ENCODE data around the gene IGSF3.

Gene IGSF3

GRCh38 chr1:116580446-116581322 is 86.8 kb downstream of the IGSF3 start:
- H3K79me2 ChIP-seq (ENCODE audit: insufficient read depth, low read depth), result no peaks in the 10 kb centered on the region
- no peak overlapping the region for H2AFZ ChIP-seq (ENCODE audit: low read depth)
- H3K4me3 ChIP-seq (IDR thresholded peaks at IDR 0.05; ENCODE audit: insufficient read depth, low read depth, low read length), result no peak overlapping the region
- no peak overlapping the region for H3K27ac ChIP-seq
- H3K4me2 ChIP-seq, result no peak overlapping the region
- H3K9ac ChIP-seq, result no peak overlapping the region
- no peaks in the 10 kb centered on the region for H4K20me1 ChIP-seq (ENCODE audit: insufficient read depth)
- H3K4me1 ChIP-seq (ENCODE audit: low read depth, poor library complexity, severe bottlenecking), result no peaks in the 10 kb centered on the region
- no peaks in the 10 kb centered on the region for H3K36me3 ChIP-seq (ENCODE audit: insufficient read depth)
- H3K27me3 ChIP-seq (ENCODE audit: insufficient read depth, low read depth), result no peaks in the 10 kb centered on the region
- TF ChIP-seq, protein P1, sequence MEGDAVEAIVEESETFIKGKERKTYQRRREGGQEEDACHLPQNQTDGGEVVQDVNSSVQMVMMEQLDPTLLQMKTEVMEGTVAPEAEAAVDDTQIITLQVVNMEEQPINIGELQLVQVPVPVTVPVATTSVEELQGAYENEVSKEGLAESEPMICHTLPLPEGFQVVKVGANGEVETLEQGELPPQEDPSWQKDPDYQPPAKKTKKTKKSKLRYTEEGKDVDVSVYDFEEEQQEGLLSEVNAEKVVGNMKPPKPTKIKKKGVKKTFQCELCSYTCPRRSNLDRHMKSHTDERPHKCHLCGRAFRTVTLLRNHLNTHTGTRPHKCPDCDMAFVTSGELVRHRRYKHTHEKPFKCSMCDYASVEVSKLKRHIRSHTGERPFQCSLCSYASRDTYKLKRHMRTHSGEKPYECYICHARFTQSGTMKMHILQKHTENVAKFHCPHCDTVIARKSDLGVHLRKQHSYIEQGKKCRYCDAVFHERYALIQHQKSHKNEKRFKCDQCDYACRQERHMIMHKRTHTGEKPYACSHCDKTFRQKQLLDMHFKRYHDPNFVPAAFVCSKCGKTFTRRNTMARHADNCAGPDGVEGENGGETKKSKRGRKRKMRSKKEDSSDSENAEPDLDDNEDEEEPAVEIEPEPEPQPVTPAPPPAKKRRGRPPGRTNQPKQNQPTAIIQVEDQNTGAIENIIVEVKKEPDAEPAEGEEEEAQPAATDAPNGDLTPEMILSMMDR (conservative IDR thresholded peaks at IDR 0.05; ENCODE audit: low read depth, low read length), result no peak

GRCh38 chr1:116579259-116579875 is 88.2 kb downstream of the IGSF3 start:
- TF ChIP-seq, protein P1 (conservative IDR thresholded peaks at IDR 0.05; ENCODE audit: low read depth, low read length), result no peak
- Histone ChIP-seq H3K9ac (no peak overlapping the region), H3K79me2 (ENCODE audit: insufficient read depth, low read depth) (no peaks in the 10 kb centered on the region), H3K4me2 (no peak overlapping the region), H3K4me3 (IDR thresholded peaks at IDR 0.05; ENCODE audit: insufficient read depth, low read depth, low read length) (no peak overlapping the region), H4K20me1 (ENCODE audit: insufficient read depth) (no peaks in the 10 kb centered on the region), H3K4me1 (ENCODE audit: low read depth, poor library complexity, severe bottlenecking) (peaks cover 7% of the 10 kb centered on the region), H3K27ac (no peak overlapping the region), H3K36me3 (ENCODE audit: insufficient read depth) (no peaks in the 10 kb centered on the region), H3K27me3 (ENCODE audit: insufficient read depth, low read depth) (no peaks in the 10 kb centered on the region), H2AFZ (ENCODE audit: low read depth) (no peak overlapping the region)

- Histone ChIP-seq H4K20me1 (ENCODE audit: insufficient read depth) (no peaks in the 10 kb centered on the region), H3K36me3 (ENCODE audit: insufficient read depth) (no peaks in the 10 kb centered on the region), H3K9ac (no peak overlapping the region), H3K27ac (no peak overlapping the region), H3K4me1 (ENCODE audit: low read depth, poor library complexity, severe bottlenecking) (peaks cover 10% of the 10 kb centered on the region), H3K79me2 (ENCODE audit: insufficient read depth, low read depth) (no peaks in the 10 kb centered on the region), H2AFZ (ENCODE audit: low read depth) (no peak overlapping the region), H3K27me3 (ENCODE audit: insufficient read depth, low read depth) (no peaks in the 10 kb centered on the region), H3K4me2 (no peak overlapping the region), H3K4me3 (IDR thresholded peaks at IDR 0.05; ENCODE audit: insufficient read depth, low read depth, low read length) (no peak overlapping the region)
- TF ChIP-seq, protein P1 (conservative IDR thresholded peaks at IDR 0.05; ENCODE audit: low read depth, low read length), result no peak
These were observed 89.0 kb downstream of the IGSF3 start for GRCh38 chr1:116578581-116578980.

DNA sequence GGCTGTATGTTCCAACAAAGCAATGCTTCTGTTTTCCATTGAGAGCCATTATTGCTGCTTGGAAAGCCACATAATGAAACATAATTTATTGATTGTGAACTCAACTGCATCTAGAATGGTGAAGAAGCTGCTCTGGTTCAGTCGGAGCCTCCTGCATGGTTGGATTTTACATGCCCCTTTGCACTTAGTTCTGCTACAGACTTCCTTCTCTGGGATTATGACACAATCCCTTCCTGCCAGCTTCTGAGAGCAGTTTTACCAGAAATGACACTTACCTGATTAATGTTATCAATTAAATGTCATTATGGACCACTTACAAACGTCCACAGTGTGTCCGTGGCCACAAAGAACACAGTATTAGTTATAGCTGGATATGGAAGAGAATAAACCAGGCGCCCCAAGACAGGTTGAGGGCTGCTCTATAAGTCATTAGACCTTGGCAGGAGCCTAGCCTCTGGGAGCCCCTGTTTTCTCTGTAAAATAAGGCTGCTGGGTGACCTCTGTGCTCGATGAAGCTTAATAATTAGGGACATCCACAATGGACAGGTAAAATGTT is 89.7 kb downstream of the IGSF3 start:
- H4K20me1 ChIP-seq (ENCODE audit: insufficient read depth), result no peaks in the 10 kb centered on the region
- H3K4me2 ChIP-seq, result no peak overlapping the region
- no peaks in the 10 kb centered on the region for H3K79me2 ChIP-seq (ENCODE audit: insufficient read depth, low read depth)
- H3K9ac ChIP-seq, result no peak overlapping the region
- no peak overlapping the region for H3K4me3 ChIP-seq (IDR thresholded peaks at IDR 0.05; ENCODE audit: insufficient read depth, low read depth, low read length)
- peaks cover 10% of the 10 kb centered on the region for H3K4me1 ChIP-seq (ENCODE audit: low read depth, poor library complexity, severe bottlenecking)
- H3K27me3 ChIP-seq (ENCODE audit: insufficient read depth, low read depth), result no peaks in the 10 kb centered on the region
- no peak overlapping the region for H3K27ac ChIP-seq
- no peaks in the 10 kb centered on the region for H3K36me3 ChIP-seq (ENCODE audit: insufficient read depth)
- H2AFZ ChIP-seq (ENCODE audit: low read depth), result no peak overlapping the region
- TF ChIP-seq, protein P1 (conservative IDR thresholded peaks at IDR 0.05; ENCODE audit: low read depth, low read length), result no peak

Data from KMS-11 (cell line).